Neural crest cell (in vitro differentiated cells): ENCODE results near the gene NXPE3. TPM values are rescaled to one million over a fixed set of nuclear protein-coding genes. Genes with fewer than 3 reads are reported as not detected.

Experiments
- DNase-seq: peaks from one replicate; pipeline ENCODE4 v3.0.0; 2021; ENCODE audit warnings: low read depth, mixed read lengths, low spot score
- H3K27ac Mint-ChIP-seq: one replicate; pipeline ENCODE4 v1.8.0; 2021; ENCODE audit warnings: mild to moderate bottlenecking, mixed read lengths; ENCODE audit not compliant: unreplicated experiment
- H3K27me3 Mint-ChIP-seq: 2 replicates; pipeline ENCODE4 v1.8.0; 2021; ENCODE audit warnings: low read depth, mild to moderate bottlenecking, mixed read lengths
- H3K36me3 Mint-ChIP-seq: 2 replicates; pipeline ENCODE4 v1.8.0; 2021; ENCODE audit warnings: low read depth, mild to moderate bottlenecking, mixed read lengths
- H3K4me1 Mint-ChIP-seq: 2 replicates; pipeline ENCODE4 v1.8.0; 2021; ENCODE audit warnings: mixed read lengths
- H3K4me3 Mint-ChIP-seq: one replicate; pipeline ENCODE4 v1.8.0; 2021; ENCODE audit warnings: mild to moderate bottlenecking, mixed read lengths
- H3K9me3 Mint-ChIP-seq: 2 replicates; pipeline ENCODE4 v1.8.0; 2021; ENCODE audit warnings: mixed read lengths
- CTCF ChIP-seq: fragments of 200-600 bp; sonication (generic); conservative IDR thresholded peaks from 2 replicates; pipeline ENCODE4 v1.5.0; 2021; ENCODE audit warnings: antibody characterized with exemption, mild to moderate bottlenecking
- total RNA-seq: library from RNA; stranded (reverse); gene quantifications from 2 replicates; pipeline ENCODE4 v1.2.1, GENCODE V29; 2021

The NXPE3 gene
- total RNA-seq, 1 donor from 2014 or later: 23.0 TPM

GRCh38 chr3:101817992-101818391 is 39.0 kb downstream of the NXPE3 start:
- no peak for DNase-seq
- no peak for TF ChIP-seq CTCF
- Mint-ChIP-seq H3K9me3 (no peaks in the 10 kb centered on the region), H3K27me3 (no peaks in the 10 kb centered on the region), H3K4me3 (no peak overlapping the region), H3K36me3 (peaks cover 15% of the 10 kb centered on the region), H3K27ac (no peak overlapping the region), H3K4me1 (no peaks in the 10 kb centered on the region)

DNA sequence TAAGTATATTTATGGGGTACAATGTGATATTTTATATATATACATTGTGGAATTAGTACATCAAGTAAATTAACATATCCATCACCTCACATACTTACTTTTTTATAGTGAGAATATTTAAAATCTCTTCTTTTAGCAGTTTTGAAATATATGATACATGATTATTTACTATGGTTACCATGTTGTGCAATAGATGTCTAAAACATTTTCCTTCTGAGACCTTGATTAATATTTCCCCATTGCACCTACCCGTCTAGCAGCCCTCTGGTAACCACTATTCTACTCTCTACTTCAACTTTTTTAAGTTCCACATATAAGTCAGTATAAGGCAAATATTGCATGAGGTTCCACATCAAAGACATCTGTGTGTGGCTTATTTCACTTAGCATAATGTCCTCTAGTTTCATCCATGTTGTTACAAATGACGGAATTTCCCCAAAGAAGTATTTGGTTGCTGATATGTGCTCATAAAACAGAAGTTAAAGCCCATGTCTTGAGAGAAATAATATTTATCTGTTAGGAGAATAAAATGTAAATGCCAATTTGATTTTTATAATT is 40.7 kb downstream of the NXPE3 start:
- no peak for DNase-seq
- TF ChIP-seq CTCF: no peak
- Mint-ChIP-seq H3K4me3 (no peak overlapping the region), H3K4me1 (no peaks in the 10 kb centered on the region), H3K9me3 (no peaks in the 10 kb centered on the region), H3K27me3 (no peaks in the 10 kb centered on the region), H3K36me3 (peaks cover 15% of the 10 kb centered on the region), H3K27ac (no peak overlapping the region)

- DNase-seq: no peak
- no peaks in the 10 kb centered on the region for H3K27me3 Mint-ChIP-seq
- H3K36me3 Mint-ChIP-seq: peaks cover 15% of the 10 kb centered on the region
- no peaks in the 10 kb centered on the region for H3K9me3 Mint-ChIP-seq
- no peak overlapping the region for H3K27ac Mint-ChIP-seq
- no peak for TF ChIP-seq CTCF
- peaks cover 3% of the 10 kb centered on the region for H3K4me1 Mint-ChIP-seq
- H3K4me3 Mint-ChIP-seq: no peak overlapping the region
These were observed 42.5 kb downstream of the NXPE3 start for GRCh38 chr3:101821503-101821902.

- Mint-ChIP-seq H3K27me3 (no peaks in the 10 kb centered on the region), H3K27ac (no peak overlapping the region), H3K9me3 (no peaks in the 10 kb centered on the region), H3K36me3 (peaks cover 15% of the 10 kb centered on the region), H3K4me3 (no peak overlapping the region), H3K4me1 (peaks cover 19% of the 10 kb centered on the region)
- no peak for DNase-seq
- no peak for TF ChIP-seq CTCF
These were observed 44.5 kb downstream of the NXPE3 start for GRCh38 chr3:101823525-101823924.

GRCh38 chr3:101824702-101825101 is 45.7 kb downstream of the NXPE3 start:
- no peaks in the 10 kb centered on the region for H3K9me3 Mint-ChIP-seq
- peak overlapping the region; percentile 12 for H3K4me3 Mint-ChIP-seq
- H3K27me3 Mint-ChIP-seq: no peaks in the 10 kb centered on the region
- peaks cover 13% of the 10 kb centered on the region for H3K36me3 Mint-ChIP-seq
- TF ChIP-seq CTCF: no peak
- no peak for DNase-seq
- peaks cover 31% of the 10 kb centered on the region for H3K4me1 Mint-ChIP-seq
- no peak overlapping the region for H3K27ac Mint-ChIP-seq
